ENCODE results near the gene B3GNT4.

The B3GNT4 gene

DNA sequence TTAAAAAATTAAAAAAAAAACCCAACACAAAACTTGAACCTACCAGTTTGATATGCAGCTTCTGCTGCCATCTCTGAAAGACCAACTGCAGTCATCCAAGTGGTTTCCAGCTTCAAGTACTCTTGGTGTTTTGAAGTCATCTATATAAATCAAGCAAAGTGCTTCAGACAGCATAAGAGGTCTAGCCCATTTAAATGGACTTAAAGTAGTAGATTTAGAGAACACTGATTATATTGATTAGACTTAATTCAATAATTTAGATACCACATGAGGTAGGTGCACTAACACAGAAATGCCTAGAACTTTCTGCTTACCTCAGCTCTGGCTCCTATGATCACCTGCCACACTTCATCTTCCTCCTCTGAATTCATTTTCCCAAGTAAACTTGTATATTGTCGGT, 12.9 kb downstream of the B3GNT4 start:
- no peak overlapping the region for H3K27ac Mint-ChIP-seq
- H3K27me3 Mint-ChIP-seq = no peaks in the 10 kb centered on the region
- H3K36me3 Mint-ChIP-seq = peaks cover 30% of the 10 kb centered on the region
- H3K9me3 Mint-ChIP-seq = no peaks in the 10 kb centered on the region
- H3K4me3 Mint-ChIP-seq = no peak overlapping the region
- H3K4me1 Mint-ChIP-seq = peaks cover 3% of the 10 kb centered on the region
- ATAC-seq (ENCODE audit: low read depth) (no peak), DNase-seq (ENCODE audit: low spot score in 2 of 2) (no peak)

GRCh38 chr12:122225683-122226365, 22.3 kb downstream of the B3GNT4 start, which contains the start of gene DIABLO:
TSS of gene DIABLO (minus strand) at chr12:122226052. CDS start at chr12:122226014, 38 bp downstream.
- Mint-ChIP-seq H3K4me3 (peak within 1 kb of the TSS; percentile 95), H3K36me3 (peaks cover 14% of the 10 kb centered on the region), H3K9me3 (no peaks in the 10 kb centered on the region), H3K27me3 (no peaks in the 10 kb centered on the region), H3K27ac (peak within 1 kb of the TSS; percentile 95), H3K4me1 (peaks cover 8% of the 10 kb centered on the region)
- peak; percentile 96 to 100 for DNase-seq (ENCODE audit: low spot score in 2 of 2)
- peak; percentile 84 for ATAC-seq (ENCODE audit: low read depth)

GRCh38 chr12:122226366-122227125, 23.0 kb downstream of the B3GNT4 start:
- peak overlapping the region; percentile 95 for H3K4me3 Mint-ChIP-seq
- peaks cover 8% of the 10 kb centered on the region for H3K4me1 Mint-ChIP-seq
- no peaks in the 10 kb centered on the region for H3K27me3 Mint-ChIP-seq
- H3K9me3 Mint-ChIP-seq = no peaks in the 10 kb centered on the region
- peak in 1 of 2 donors; percentile 22 for DNase-seq (ENCODE audit: low spot score in 2 of 2)
- no peak for ATAC-seq (ENCODE audit: low read depth)
- peaks cover 10% of the 10 kb centered on the region for H3K36me3 Mint-ChIP-seq
- no peak overlapping the region for H3K27ac Mint-ChIP-seq

GRCh38 chr12:122227341-122227740, 23.8 kb downstream of the B3GNT4 start:
- DNase-seq (ENCODE audit: low spot score in 2 of 2) (no peak), ATAC-seq (ENCODE audit: low read depth) (no peak)
- Mint-ChIP-seq H3K27me3 (no peaks in the 10 kb centered on the region), H3K36me3 (peaks cover 7% of the 10 kb centered on the region), H3K4me1 (peaks cover 8% of the 10 kb centered on the region), H3K9me3 (no peaks in the 10 kb centered on the region), H3K27ac (no peak overlapping the region), H3K4me3 (peak overlapping the region; percentile 66)

DNA sequence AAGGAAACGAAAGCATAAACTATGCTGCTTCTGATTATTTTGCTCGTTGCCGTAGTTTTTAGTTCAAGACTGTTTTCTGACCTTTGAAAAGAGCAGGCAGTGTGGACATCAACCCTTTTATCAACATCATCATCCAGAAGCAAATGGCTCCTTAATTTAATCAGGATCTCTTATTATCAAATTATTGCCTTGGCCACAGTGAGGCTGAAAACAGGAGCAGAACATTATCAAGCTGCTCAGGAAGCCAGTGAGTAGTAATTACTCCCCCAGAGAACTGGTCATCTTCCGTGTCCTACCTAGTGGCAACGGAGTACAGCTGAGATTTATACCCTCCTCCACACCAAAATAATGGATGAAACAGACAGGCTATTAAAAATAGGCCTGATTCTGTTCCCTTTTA, 24.6 kb downstream of the B3GNT4 start:
- Mint-ChIP-seq H3K4me1 (peaks cover 8% of the 10 kb centered on the region), H3K27ac (no peak overlapping the region), H3K4me3 (peak overlapping the region; percentile 11), H3K9me3 (no peaks in the 10 kb centered on the region), H3K36me3 (peaks cover 10% of the 10 kb centered on the region), H3K27me3 (no peaks in the 10 kb centered on the region)
- DNase-seq (ENCODE audit: low spot score in 2 of 2) (no peak), ATAC-seq (ENCODE audit: low read depth) (no peak)

- H3K27ac Mint-ChIP-seq = no peak overlapping the region
- no peaks in the 10 kb centered on the region for H3K4me1 Mint-ChIP-seq
- peaks cover 14% of the 10 kb centered on the region for H3K36me3 Mint-ChIP-seq
Observed at GRCh38 chr12:122230798-122231197, 27.3 kb downstream of the B3GNT4 start.

GRCh38 chr12:122232691-122233090, 29.2 kb downstream of the B3GNT4 start:
- no peak overlapping the region for H3K27ac Mint-ChIP-seq
- DNase-seq (ENCODE audit: low spot score in 2 of 2) = no peak
- H3K27me3 Mint-ChIP-seq = no peaks in the 10 kb centered on the region
- peaks cover 17% of the 10 kb centered on the region for H3K36me3 Mint-ChIP-seq
- no peak overlapping the region for H3K4me3 Mint-ChIP-seq
- no peaks in the 10 kb centered on the region for H3K4me1 Mint-ChIP-seq
- ATAC-seq (ENCODE audit: low read depth) = no peak
- H3K9me3 Mint-ChIP-seq = no peaks in the 10 kb centered on the region

More at GRCh38 chr12:122230798-122231197, 27.3 kb downstream of the B3GNT4 start:
- ATAC-seq (ENCODE audit: low read depth) = no peak
- H3K27me3 Mint-ChIP-seq = no peaks in the 10 kb centered on the region
- DNase-seq (ENCODE audit: low spot score in 2 of 2) = no peak
- H3K9me3 Mint-ChIP-seq = no peaks in the 10 kb centered on the region
- H3K4me3 Mint-ChIP-seq = no peak overlapping the region

DNA sequence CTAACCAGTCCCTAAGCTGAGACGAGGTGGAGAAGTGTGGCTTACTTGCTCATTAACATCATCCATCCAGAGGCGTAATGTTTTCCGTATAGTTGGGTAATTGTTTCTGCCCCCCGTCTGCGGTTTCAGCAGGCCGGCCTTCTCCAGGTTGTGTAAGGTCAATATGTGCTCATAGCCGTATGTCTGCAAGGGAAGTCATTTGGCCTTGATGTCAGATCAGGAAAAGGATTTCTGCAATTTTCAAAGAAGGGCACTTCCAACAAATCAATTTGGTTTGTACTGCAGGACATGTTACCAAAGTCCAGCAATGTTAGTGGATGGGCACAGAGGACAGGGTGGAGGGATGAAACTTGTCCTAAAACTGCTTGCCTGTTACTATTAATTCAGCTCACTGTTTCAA, 32.2 kb downstream of the B3GNT4 start:
- H3K4me3 Mint-ChIP-seq = no peak overlapping the region
- ATAC-seq (ENCODE audit: low read depth) = no peak
- H3K27ac Mint-ChIP-seq = no peak overlapping the region
- no peak for DNase-seq (ENCODE audit: low spot score in 2 of 2)
- no peaks in the 10 kb centered on the region for H3K27me3 Mint-ChIP-seq
- peaks cover 20% of the 10 kb centered on the region for H3K36me3 Mint-ChIP-seq
- no peaks in the 10 kb centered on the region for H3K4me1 Mint-ChIP-seq
- no peaks in the 10 kb centered on the region for H3K9me3 Mint-ChIP-seq

- Mint-ChIP-seq H3K4me1 (no peaks in the 10 kb centered on the region), H3K4me3 (no peak overlapping the region), H3K27me3 (no peaks in the 10 kb centered on the region), H3K36me3 (peaks cover 23% of the 10 kb centered on the region), H3K27ac (no peak overlapping the region), H3K9me3 (no peaks in the 10 kb centered on the region)
- DNase-seq (ENCODE audit: low spot score in 2 of 2) (no peak), ATAC-seq (ENCODE audit: low read depth) (no peak)
Observed at GRCh38 chr12:122238861-122239260, 35.4 kb downstream of the B3GNT4 start.

- H3K27ac Mint-ChIP-seq = no peak overlapping the region
- peaks cover 20% of the 10 kb centered on the region for H3K36me3 Mint-ChIP-seq
- DNase-seq (ENCODE audit: low spot score in 2 of 2) = no peak
- ATAC-seq (ENCODE audit: low read depth) = no peak
- H3K4me3 Mint-ChIP-seq = no peak overlapping the region
- H3K9me3 Mint-ChIP-seq = no peaks in the 10 kb centered on the region
- H3K4me1 Mint-ChIP-seq = no peaks in the 10 kb centered on the region
- H3K27me3 Mint-ChIP-seq = no peaks in the 10 kb centered on the region
Observed at GRCh38 chr12:122243965-122244364, 40.5 kb downstream of the B3GNT4 start.

- Mint-ChIP-seq H3K4me3 (no peak overlapping the region), H3K9me3 (no peaks in the 10 kb centered on the region), H3K27me3 (no peaks in the 10 kb centered on the region), H3K4me1 (no peaks in the 10 kb centered on the region), H3K36me3 (peaks cover 22% of the 10 kb centered on the region), H3K27ac (peak overlapping the region; percentile 16)
- DNase-seq (ENCODE audit: low spot score in 2 of 2) = no peak
- no peak for ATAC-seq (ENCODE audit: low read depth)
Observed at GRCh38 chr12:122244565-122245371, 41.3 kb downstream of the B3GNT4 start.

DNA sequence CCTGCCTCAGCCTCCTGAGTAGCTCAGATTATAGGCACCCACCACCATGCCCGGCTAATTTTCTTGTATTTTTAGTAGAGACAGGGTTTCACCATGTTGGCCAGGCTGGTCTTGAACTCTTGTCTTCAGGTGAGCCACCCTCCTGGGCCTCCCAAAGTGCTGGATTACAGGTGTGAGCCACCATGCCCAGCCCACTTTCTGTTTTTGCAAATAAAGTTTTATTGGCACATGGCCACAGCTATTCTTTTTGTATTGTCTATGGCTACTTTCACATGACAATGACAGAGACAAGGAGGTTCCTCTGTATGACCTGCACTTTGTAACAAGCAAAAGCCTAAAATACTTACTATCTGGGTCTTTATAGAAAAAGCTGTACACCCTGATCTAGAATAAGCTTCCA, 42.0 kb downstream of the B3GNT4 start:
- no peaks in the 10 kb centered on the region for H3K27me3 Mint-ChIP-seq
- no peak overlapping the region for H3K27ac Mint-ChIP-seq
- ATAC-seq (ENCODE audit: low read depth) (no peak), DNase-seq (ENCODE audit: low spot score in 2 of 2) (no peak)
- no peaks in the 10 kb centered on the region for H3K9me3 Mint-ChIP-seq
- H3K36me3 Mint-ChIP-seq = peaks cover 27% of the 10 kb centered on the region
- no peaks in the 10 kb centered on the region for H3K4me1 Mint-ChIP-seq
- H3K4me3 Mint-ChIP-seq = no peak overlapping the region

- H3K36me3 Mint-ChIP-seq = peaks cover 17% of the 10 kb centered on the region
- no peak overlapping the region for H3K4me3 Mint-ChIP-seq
- peaks cover 4% of the 10 kb centered on the region for H3K4me1 Mint-ChIP-seq
- ATAC-seq (ENCODE audit: low read depth) = no peak
- H3K27ac Mint-ChIP-seq = no peak overlapping the region
- DNase-seq (ENCODE audit: low spot score in 2 of 2) = no peak
- no peaks in the 10 kb centered on the region for H3K27me3 Mint-ChIP-seq
- no peaks in the 10 kb centered on the region for H3K9me3 Mint-ChIP-seq
Observed at GRCh38 chr12:122250047-122250446, 46.5 kb downstream of the B3GNT4 start.

DNA sequence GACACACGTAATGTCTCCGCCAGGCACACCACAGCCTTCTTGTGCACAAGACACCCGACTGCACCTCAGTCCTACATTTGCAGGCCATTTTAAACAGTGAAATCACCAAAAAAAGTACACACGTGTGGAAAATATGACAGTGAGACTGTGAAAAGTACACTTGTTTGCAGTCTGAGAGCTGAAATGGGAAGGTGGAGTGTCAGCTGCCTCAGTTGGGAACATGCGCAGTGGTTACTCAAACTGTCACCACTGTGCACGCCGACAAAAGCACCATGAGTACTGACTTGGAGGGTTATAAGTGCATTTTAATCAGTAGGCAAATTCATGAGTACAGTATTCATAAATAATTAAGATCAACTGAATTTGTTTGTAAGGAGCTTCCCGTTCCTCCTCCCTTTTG, 47.0 kb downstream of the B3GNT4 start:
- no peaks in the 10 kb centered on the region for H3K27me3 Mint-ChIP-seq
- DNase-seq (ENCODE audit: low spot score in 2 of 2) (no peak), ATAC-seq (ENCODE audit: low read depth) (no peak)
- no peak overlapping the region for H3K4me3 Mint-ChIP-seq
- H3K27ac Mint-ChIP-seq = no peak overlapping the region
- H3K9me3 Mint-ChIP-seq = no peaks in the 10 kb centered on the region
- peaks cover 17% of the 10 kb centered on the region for H3K36me3 Mint-ChIP-seq
- peaks cover 4% of the 10 kb centered on the region for H3K4me1 Mint-ChIP-seq

All from memory B cell (primary cell).